Right lobe of liver (tissue), 6 donors: ENCODE measurements around the gene PTPRM. TPM values are rescaled to one million over a fixed set of nuclear protein-coding genes. Genes with fewer than 3 reads are reported as not detected.

Experiments
- ATAC-seq, 4 donors: fragments of 200-7000 bp; cut with Tn5 transposase; one replicate each; pipeline ENCODE4 v1.9.1; 2020; ENCODE audit warnings: mild to moderate bottlenecking in 4 of 4, moderate library complexity in 4 of 4
- DNase-seq, 3 donors: peaks; one replicate each; pipeline ENCODE4 v3.0.0-alpha.2; 2020
- H3K27ac ChIP-seq, 3 donors: fragments of 200-600 bp; one replicate each; pipeline ENCODE4 v1.8.0; 2022
- H3K27me3 ChIP-seq, 2 donors: fragments of 200-600 bp; one replicate each; pipeline ENCODE4 v1.8.0; 2022
- H3K36me3 ChIP-seq, 4 donors: fragments of 200-600 bp; sonication (generic) in 1 of 4; one replicate each; pipeline versions ENCODE4 v1.5.1 to v1.8.0; 2017 to 2022; ENCODE audit warnings: control low read depth in 1 of 4
- H3K4me1 ChIP-seq, 4 donors: fragments of 200-600 bp; sonication (generic) in 1 of 4; one replicate each; pipeline versions ENCODE4 v1.5.1 to v1.8.0; 2017 to 2022; ENCODE audit warnings: control low read depth in 1 of 4
- H3K4me3 ChIP-seq, 3 donors: fragments of 200-600 bp; one replicate each; pipeline ENCODE4 v1.8.0; 2022
- H3K9me3 ChIP-seq, 4 donors: fragments of 200-600 bp; sonication (generic) in 1 of 4; one replicate each; pipeline versions ENCODE4 v1.5.1 to v1.8.0; 2017 to 2022; ENCODE audit warnings: control low read depth in 1 of 4
- CTCF ChIP-seq, 4 donors: fragments of 200-600 bp in 3 of 4; fragments of 450-650 bp in 1 of 4; IDR thresholded peaks; one replicate each; pipeline versions ENCODE4 v1.5.1 to v1.8.0; 2016 to 2022; ENCODE audit warnings: antibody characterized with exemption in 4 of 4, mild to moderate bottlenecking in 2 of 4
- POLR2A ChIP-seq: fragments of 450-650 bp; IDR thresholded peaks from one replicate; pipeline ENCODE4 v1.6.1; 2017; ENCODE audit warnings: antibody characterized with exemption, mild to moderate bottlenecking
- WGBS: methylation state at CpG from one replicate; pipeline ENCODE4 v1.1.6; 2018; ENCODE audit warnings: low coverage, low lambda C conversion rate; ENCODE audit not compliant: insufficient coverage; ENCODE audit errors: missing lambda C conversion rate; 5-methylcytosine and 5-hydroxymethylcytosine counted together
- intact Hi-C, 2 donors: fragments of 100-400 bp; cut with DNase I; formaldehyde crosslinking; loops; one replicate each; pipeline versions ENCODE4 v1.11.2 to v1.14.1; 2022
- total RNA-seq, 6 experiments: library from RNA; depleted of rRNA in 2 of 6; stranded (reverse); fragments of >200 nt in 2 of 6; fragmentation: NEBNext Ultra II Directional in 3 of 6; extraction: Animal tissue kit (Norgen Biotek cat#: 25700) in 3 of 6; gene quantifications; one replicate each; pipeline versions ENCODE4 v1.1.0 to v1.2.4, GENCODE V29; 2016 to 2023
- donor health status: DM: no; HTN: yes; CAD: no.
- donor health status: DM: no; HTN: no; CAD: no.
- donor health status: DM: no; HTN: no; CAD: no.
- donor health status: DM: no; HTN: yes; CAD: no.
- donor health status: DM: no; HTN: yes; CAD: no.

The PTPRM gene
- total RNA-seq, 6 experiments from 2014 or later: 15.1 to 45.7 (median 26.5) TPM

GRCh38 chr18:8409151-8409550 lies 842.0 kb downstream of the PTPRM start:
- DNase-seq: no peak
- 96% methylated on average over 3 of the region's 3 CpGs for WGBS
- Histone ChIP-seq H3K4me1 (peaks cover 0 to 12% (median 4%) of the 10 kb centered on the region in 4 donors), H3K27me3 (no peaks in the 10 kb centered on the region), H3K4me3 (no peak overlapping the region), H3K36me3 (no peaks in the 10 kb centered on the region), H3K27ac (no peak overlapping the region), H3K9me3 (no peaks in the 10 kb centered on the region)
- intact Hi-C loops: no loop called here
- no peak for ATAC-seq
- no peak for TF ChIP-seq POLR2A

GRCh38 chr18:8411492-8411891 lies 844.4 kb downstream of the PTPRM start:
- no peaks in the 10 kb centered on the region for H3K9me3 ChIP-seq
- no peaks in the 10 kb centered on the region for H3K27me3 ChIP-seq
- no peak overlapping the region for H3K4me3 ChIP-seq
- H3K27ac ChIP-seq: no peak overlapping the region
- H3K36me3 ChIP-seq: no peaks in the 10 kb centered on the region
- ATAC-seq (no peak), DNase-seq (no peak)
- TF ChIP-seq CTCF (IDR thresholded peaks at IDR 0.05): no peak
- TF ChIP-seq POLR2A: no peak
- peaks cover 0 to 12% (median 4%) of the 10 kb centered on the region in 4 donors for H3K4me1 ChIP-seq
- intact Hi-C loops: no loop called here

DNA sequence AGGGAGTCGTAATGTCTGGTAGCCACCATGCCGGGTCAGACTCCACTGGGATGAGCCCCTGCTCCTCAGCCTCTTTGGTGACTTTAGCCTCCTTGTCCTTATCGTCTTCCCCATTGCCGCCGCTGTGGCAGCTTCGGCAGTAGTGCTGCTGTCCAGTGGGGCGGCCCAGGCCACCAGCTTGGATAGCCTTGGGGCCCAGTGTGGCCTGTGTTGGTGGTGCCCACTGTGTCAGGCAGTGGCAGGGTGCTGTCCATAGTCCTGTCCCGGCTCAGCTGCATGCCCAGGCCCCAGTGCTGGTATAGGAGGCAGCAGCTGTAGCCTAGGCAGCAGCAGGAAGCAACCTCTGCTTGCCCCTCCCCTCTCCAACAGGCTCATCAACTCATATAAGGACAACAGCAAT lies 845.0 kb downstream of the PTPRM start:
- Histone ChIP-seq H3K4me1 (peaks cover 0 to 12% (median 4%) of the 10 kb centered on the region in 4 donors), H3K27me3 (no peaks in the 10 kb centered on the region), H3K36me3 (no peaks in the 10 kb centered on the region), H3K9me3 (no peaks in the 10 kb centered on the region), H3K27ac (no peak overlapping the region), H3K4me3 (no peak overlapping the region)
- no peak for ATAC-seq
- no peak for DNase-seq
- TF ChIP-seq POLR2A: no peak
- TF ChIP-seq CTCF (IDR thresholded peaks at IDR 0.05): no peak
- intact Hi-C loops: no loop called here
- WGBS: 100% methylated on average over 1 of the region's 8 CpGs

GRCh38 chr18:8413189-8413588 lies 846.1 kb downstream of the PTPRM start:
- intact Hi-C loops: no loop called here
- Histone ChIP-seq H3K27me3 (no peaks in the 10 kb centered on the region), H3K36me3 (no peaks in the 10 kb centered on the region), H3K27ac (no peak overlapping the region), H3K9me3 (no peaks in the 10 kb centered on the region), H3K4me1 (peaks cover 0 to 12% (median 4%) of the 10 kb centered on the region in 4 donors), H3K4me3 (no peak overlapping the region)
- peak; percentile 84 to 96 (median 92) for ATAC-seq
- WGBS: 15% methylated on average over 2 of the region's 2 CpGs
- DNase-seq: no peak
- TF ChIP-seq CTCF (IDR thresholded peaks at IDR 0.05) (no peak), POLR2A (no peak)

GRCh38 chr18:8413751-8414150 lies 846.6 kb downstream of the PTPRM start:
- intact Hi-C loops: no loop called here
- ATAC-seq (peak in 1 of 4 donors; percentile 4), DNase-seq (no peak)
- no peak for TF ChIP-seq CTCF (IDR thresholded peaks at IDR 0.05)
- TF ChIP-seq POLR2A: no peak
- no peaks in the 10 kb centered on the region for H3K27me3 ChIP-seq
- peaks cover 0 to 12% (median 4%) of the 10 kb centered on the region in 4 donors for H3K4me1 ChIP-seq
- H3K27ac ChIP-seq: no peak overlapping the region
- 46% methylated on average over 5 of the region's 6 CpGs for WGBS
- H3K36me3 ChIP-seq: no peaks in the 10 kb centered on the region
- H3K4me3 ChIP-seq: no peak overlapping the region
- no peaks in the 10 kb centered on the region for H3K9me3 ChIP-seq
